Measurements from ENCODE around the gene COPE.
"Not testable (repeated sequence)": the region's sequence is repeated elsewhere in the genome, so short reads cannot be mapped to it uniquely, and the experiment has no call there.

COPE gene

GRCh38 chr19:18919086-18919899 is at the start of gene COPE, which contains the start of gene DDX49:
Gene COPE, minus strand, starts transcription at chr19:18919387. Its CDS starts 39 bp downstream, at chr19:18919348.
Gene DDX49, plus strand, starts transcription at chr19:18919715. Its CDS starts 27 bp downstream, at chr19:18919742.
- peak; percentile 100 for FAIRE-seq

DNA sequence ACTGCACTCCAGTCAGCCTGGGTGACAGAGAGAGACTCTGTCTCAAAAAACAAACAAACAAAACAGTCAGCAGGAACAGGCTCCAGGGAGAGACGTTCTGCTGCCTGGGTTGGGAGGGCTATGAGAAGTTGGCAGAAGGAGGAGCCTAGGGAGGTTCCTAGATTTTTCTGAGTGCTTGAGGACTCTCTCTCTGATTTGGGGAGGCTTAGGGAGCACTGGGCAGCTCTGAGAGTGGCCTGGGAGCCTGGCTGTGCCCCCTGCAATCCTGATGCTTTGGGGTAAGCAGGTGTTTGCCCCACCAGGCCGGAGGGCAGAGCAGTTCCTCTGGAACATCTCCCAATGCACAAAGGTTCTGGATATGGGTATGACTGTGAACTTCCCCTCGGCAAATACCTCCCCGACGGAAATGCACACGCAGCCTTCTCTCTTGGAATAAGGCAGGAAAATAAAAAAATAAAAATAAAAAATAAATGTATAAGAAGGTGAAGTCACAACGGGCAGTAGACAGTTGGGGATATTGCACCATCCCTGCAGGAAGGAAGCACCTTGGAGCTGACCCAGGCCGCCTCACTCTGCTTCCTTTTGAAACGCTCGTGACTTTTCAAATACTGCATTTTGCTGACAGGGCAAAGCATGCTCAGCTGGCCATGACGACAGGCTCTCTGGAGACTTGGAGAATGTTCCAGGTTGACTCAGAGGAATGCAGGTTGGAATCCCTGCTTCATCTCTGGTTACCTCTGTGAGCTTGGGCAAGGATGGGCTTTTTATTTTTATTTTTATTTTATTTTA is 48.4 kb upstream of the COPE start:
- no peak for FAIRE-seq

DNA sequence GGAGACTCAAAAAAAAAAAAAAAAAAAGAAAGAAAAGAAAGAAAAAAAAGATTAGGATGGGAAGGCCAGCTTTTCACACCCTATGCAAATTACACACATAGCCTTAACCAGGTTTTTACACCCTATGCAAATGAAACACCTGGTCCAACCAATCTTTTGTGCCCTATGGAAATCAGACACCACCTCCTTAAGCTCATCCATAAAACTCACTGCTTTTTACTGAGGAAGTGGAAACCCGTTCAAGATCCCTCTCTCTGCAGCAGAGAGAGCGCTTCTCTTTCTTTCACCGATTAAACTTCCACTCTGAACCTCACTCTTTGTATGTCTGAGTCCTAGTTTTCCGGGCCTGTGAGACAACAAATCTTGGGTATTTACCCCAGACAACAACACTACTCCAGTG is 47.1 kb upstream of the COPE start:
- FAIRE-seq: no peak

GRCh38 chr19:18964121-18964520 is 44.9 kb upstream of the COPE start:
- no peak for FAIRE-seq

DNA sequence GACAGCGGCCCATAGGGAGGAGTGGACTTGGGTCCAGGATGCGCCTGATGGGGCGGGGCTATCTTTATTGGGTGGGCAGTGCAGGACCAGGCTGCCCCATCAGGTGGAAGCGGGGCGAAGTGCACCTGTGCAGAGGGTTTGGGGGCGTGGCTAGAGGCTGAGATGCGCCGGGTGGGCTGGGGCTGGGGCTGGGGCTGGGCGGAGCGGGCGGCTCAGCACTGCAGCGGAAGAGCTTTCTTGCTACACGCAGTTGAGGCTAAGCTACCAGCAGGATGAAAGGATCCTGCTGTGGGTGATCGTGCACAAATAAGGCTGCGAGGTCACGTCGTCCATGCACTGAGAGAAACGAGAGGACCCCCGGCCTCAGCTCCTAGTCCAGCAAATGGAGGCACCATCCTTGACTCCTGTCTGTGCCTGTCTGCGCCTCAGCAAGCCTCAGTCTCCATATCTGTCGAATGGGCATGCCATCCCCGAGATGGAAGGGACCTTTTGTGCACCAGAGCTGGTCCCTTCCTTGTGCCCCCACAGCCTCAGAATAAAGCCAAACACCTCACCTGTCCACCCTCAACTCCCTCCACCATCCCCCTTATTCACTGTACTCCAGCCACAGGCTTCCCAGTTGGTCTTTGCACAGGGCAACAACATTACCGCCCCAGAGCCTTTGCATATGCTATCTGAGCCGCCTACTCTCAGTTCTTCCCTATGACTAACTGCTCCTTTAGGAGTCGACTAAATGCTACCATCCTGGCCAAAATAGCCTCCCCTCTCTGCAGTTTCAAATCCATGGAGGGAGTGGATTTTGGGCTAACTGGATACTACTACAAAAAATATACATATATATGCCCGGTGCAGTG is 42.8 kb upstream of the COPE start:
- FAIRE-seq: no peak

DNA sequence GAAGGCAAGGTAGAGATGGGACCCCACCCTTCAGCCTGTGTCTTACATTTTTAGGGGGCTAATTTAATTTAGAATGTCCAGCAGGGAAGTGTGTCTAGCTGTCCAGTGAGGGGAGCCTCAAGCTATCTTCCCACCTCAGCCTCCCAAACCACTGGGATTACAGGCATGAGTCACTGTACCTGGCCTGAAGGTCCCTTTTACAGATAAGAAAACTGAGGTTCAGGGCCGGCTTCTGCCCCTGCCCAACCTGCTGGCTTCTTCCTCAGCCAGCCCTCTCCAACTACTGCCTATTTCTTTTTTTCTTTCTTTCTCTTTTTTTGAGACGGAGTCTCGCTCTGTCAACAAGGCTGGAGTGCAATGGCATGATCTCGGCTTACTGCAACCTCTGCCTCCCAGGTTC is 41.2 kb upstream of the COPE start:
- FAIRE-seq: no peak

- no peak for FAIRE-seq
Measured at GRCh38 chr19:18955042-18955441, 35.9 kb upstream of the COPE start.

DNA sequence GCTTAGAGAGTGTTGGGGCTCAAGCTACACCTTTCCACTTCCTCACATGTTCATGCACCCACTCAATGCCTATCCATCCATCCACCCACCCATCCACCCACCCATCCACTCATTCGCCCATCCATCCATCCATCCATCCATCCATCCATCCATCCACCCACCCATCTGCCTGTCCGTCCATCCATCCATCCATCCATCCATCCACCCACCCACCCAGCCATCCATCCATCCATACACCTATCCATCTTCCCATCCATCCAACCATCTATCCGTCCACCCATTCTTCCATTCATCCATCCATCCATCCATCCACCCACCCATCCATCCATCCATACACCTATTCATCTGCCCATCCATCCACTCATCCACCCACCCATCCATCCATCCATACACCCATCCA is 34.9 kb upstream of the COPE start:
- FAIRE-seq: no peak

GRCh38 chr19:18952364-18953003 is 33.3 kb upstream of the COPE start:
- not testable (repeated sequence) for FAIRE-seq

- FAIRE-seq: no peak
Measured at GRCh38 chr19:18951721-18952281, 32.6 kb upstream of the COPE start.

GRCh38 chr19:18949858-18950257 is 30.7 kb upstream of the COPE start:
- no peak for FAIRE-seq

DNA sequence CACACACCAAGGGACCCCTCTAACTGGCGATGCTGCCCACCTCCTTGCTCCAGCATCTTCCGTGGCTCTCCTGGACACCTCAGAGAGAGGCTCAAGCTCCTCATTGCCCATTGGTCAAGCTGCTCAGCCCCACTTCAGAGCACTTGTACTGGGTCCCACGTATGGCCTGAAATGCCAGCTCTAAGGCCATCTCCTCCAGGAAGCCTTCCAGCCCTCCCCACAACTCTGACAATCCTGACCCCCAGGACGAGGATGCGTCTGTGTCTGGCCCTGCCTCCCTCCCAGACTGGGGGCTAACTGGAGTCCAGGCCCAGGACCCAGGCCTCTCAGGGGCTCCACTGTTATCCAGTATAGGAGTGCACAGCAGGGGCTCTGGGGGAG is 29.8 kb upstream of the COPE start:
- FAIRE-seq: no peak

- FAIRE-seq: no peak
Measured at GRCh38 chr19:18948075-18948975, 29.1 kb upstream of the COPE start.

DNA sequence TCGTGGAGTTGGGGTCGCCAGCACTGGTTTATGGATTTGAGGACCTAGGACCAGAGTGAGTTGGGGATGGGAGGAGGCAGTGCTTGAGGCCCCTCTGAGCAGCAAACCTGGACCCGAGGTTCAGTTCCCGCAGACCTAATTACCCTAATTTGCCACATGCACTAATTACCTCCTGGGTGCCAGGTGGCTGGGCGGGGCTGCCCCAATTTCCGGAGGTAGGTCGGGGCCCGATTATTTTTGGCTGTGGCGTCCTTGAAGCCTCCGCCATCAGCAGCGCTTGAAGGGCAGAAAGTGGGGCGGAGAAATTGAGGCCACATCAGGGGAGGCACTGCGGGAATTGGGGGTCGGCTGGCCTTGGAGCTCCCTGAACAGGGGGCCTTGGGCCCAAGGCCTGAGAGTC is 27.7 kb upstream of the COPE start:
- no peak for FAIRE-seq

DNA sequence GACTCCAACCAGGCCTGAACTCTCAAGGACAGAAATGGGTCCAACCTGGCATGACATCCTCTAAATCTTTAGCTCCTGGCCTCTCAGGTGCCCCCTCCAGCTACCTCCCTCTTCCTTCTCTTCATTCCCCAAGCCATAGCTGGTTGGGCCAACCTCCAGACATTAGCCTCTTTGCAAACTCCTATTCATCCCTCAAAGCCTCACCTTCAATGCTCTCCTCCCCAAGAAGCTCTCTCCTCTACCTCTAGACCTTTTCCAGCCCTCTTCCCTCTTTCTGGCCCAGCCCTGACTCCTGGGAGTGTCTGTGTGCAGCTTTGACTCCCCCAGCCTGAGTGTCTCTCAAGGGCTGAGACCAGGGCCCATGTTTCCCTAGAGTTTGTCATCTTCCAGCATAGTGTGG is 27.1 kb upstream of the COPE start:
- no peak for FAIRE-seq

DNA sequence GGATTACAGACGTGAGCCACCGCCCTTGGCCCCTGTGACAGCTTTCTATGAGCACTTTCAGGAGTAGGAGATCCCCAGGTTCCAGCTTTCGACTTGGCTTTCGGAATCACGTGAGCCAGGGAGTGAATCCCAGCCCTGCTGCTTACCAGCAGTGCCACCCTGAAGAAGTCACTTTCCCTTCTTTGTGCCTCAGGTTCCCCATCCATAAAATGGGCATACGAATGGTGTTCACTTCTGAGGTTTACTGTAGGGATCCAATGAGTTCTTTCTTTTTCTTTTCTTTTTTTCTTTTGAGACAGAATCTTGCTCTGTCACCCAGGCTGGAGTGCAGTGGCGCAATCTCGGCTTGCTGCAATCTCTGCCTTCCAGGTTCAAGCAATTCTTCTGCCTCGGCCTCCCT is 26.1 kb upstream of the COPE start:
- no peak for FAIRE-seq

DNA sequence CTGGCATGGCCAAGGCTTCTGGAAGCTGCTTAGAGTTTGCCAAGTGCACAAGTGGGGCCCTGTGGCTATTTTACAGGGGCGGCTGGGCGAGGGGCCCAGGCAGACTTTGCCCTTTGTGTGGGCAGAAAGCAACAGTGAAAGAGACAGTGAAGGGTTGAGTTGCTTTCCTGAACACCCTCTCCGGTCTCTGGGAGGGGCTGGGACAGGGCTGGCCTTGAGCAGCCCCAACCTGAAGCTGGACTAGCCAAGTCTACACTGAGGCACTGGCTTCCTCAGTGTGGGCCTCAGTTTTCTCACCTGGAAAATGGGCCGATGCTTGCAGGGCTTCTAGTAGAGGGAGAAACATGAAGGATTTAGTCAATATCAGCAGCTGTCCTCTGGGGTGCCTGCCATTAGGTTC is 24.3 kb upstream of the COPE start:
- FAIRE-seq: no peak

- no peak for FAIRE-seq
Measured at GRCh38 chr19:18942692-18943091, 23.5 kb upstream of the COPE start.

GRCh38 chr19:18941628-18942354 is 22.6 kb upstream of the COPE start:
- FAIRE-seq: no peak

Data from islet of Langerhans (tissue), 1 donor.